MM.1S (cell line): Measurements from ENCODE around the gene LRRC56.

Experiments used
- DNase-seq: peaks from one replicate; pipeline ENCODE4 v3.0.0-alpha.2; 2015
- H2AFZ ChIP-seq: fragments of 300-600 bp; sonication (generic); 2 replicates; pipeline ENCODE4 v1.6.0; 2016; ENCODE audit warnings: antibody characterized with exemption, low read length
- H3F3A ChIP-seq: fragments of 300-600 bp; sonication (generic); 2 replicates; pipeline ENCODE4 v1.6.1; 2016; ENCODE audit warnings: mild to moderate bottlenecking, antibody characterized with exemption, low read length, moderate library complexity, mixed read lengths; ENCODE audit not compliant: insufficient read depth
- H3K27ac ChIP-seq: fragments of 300-600 bp; sonication (generic); 2 replicates; pipeline ENCODE4 v1.5.1; 2016; ENCODE audit warnings: mild to moderate bottlenecking, low read length
- H3K27me3 ChIP-seq: fragments of 300-600 bp; sonication (generic); replicated peaks from 2 replicates; pipeline ENCODE4 v1.6.0; 2016; ENCODE audit warnings: low read length; ENCODE audit not compliant: insufficient read depth
- H3K36me3 ChIP-seq: fragments of 300-600 bp; sonication (generic); replicated peaks from 2 replicates; pipeline ENCODE4 v1.6.1; 2016; ENCODE audit warnings: mild to moderate bottlenecking, low read length, mixed read lengths; ENCODE audit not compliant: insufficient read depth
- H3K4me1 ChIP-seq: fragments of 300-600 bp; sonication (generic); 2 replicates; pipeline ENCODE4 v1.6.1; 2016; ENCODE audit warnings: low read length, mixed read lengths
- H3K4me2 ChIP-seq: fragments of 300-600 bp; sonication (generic); 2 replicates; pipeline ENCODE4 v1.6.0; 2016; ENCODE audit warnings: low read depth, low read length
- H3K4me3 ChIP-seq: fragments of 300-600 bp; sonication (generic); 2 replicates; pipeline ENCODE4 v1.5.1; 2016; ENCODE audit warnings: low read length, mixed read lengths
- H3K79me2 ChIP-seq: fragments of 300-600 bp; sonication (generic); 2 replicates; pipeline ENCODE4 v1.6.1; 2016; ENCODE audit warnings: mixed run types, low read length, mixed read lengths
- H3K9ac ChIP-seq: fragments of 300-600 bp; sonication (generic); 2 replicates; pipeline ENCODE4 v1.6.1; 2016; ENCODE audit warnings: low read length, mixed read lengths
- H3K9me2 ChIP-seq: fragments of 300-600 bp; sonication (generic); replicated peaks from 2 replicates; pipeline ENCODE4 v1.6.1; 2016; ENCODE audit warnings: mild to moderate bottlenecking, low read length, mixed read lengths; ENCODE audit not compliant: insufficient read depth
- H3K9me3 ChIP-seq: fragments of 300-600 bp; sonication (generic); replicated peaks from 2 replicates; pipeline ENCODE4 v1.6.1; 2016; ENCODE audit warnings: mild to moderate bottlenecking, low read length, mixed read lengths; ENCODE audit not compliant: insufficient read depth
- H4K20me1 ChIP-seq: fragments of 300-600 bp; sonication (generic); 2 replicates; pipeline ENCODE4 v1.6.1; 2016; ENCODE audit warnings: mild to moderate bottlenecking, low read length, moderate library complexity, mixed read lengths; ENCODE audit not compliant: insufficient read depth
- EZH2 ChIP-seq: fragments of 300-600 bp; sonication (generic); optimal IDR thresholded peaks from 2 replicates; pipeline ENCODE3; 2017; ENCODE audit warnings: low read depth, mild to moderate bottlenecking, antibody characterized with exemption, low read length, mixed read lengths
- EZH2phosphoT487 ChIP-seq: fragments of 300-600 bp; sonication (generic); IDR thresholded peaks from 2 replicates; pipeline ENCODE4 v1.6.1; 2018; ENCODE audit warnings: antibody characterized with exemption, low read length
- TF ChIP-seq, protein P1 (sequence below): fragments of 300-600 bp; sonication (generic); IDR thresholded peaks from 2 replicates; pipeline ENCODE4 v1.5.1; 2016; ENCODE audit warnings: antibody characterized with exemption, low read length, mixed read lengths

Gene LRRC56

DNA sequence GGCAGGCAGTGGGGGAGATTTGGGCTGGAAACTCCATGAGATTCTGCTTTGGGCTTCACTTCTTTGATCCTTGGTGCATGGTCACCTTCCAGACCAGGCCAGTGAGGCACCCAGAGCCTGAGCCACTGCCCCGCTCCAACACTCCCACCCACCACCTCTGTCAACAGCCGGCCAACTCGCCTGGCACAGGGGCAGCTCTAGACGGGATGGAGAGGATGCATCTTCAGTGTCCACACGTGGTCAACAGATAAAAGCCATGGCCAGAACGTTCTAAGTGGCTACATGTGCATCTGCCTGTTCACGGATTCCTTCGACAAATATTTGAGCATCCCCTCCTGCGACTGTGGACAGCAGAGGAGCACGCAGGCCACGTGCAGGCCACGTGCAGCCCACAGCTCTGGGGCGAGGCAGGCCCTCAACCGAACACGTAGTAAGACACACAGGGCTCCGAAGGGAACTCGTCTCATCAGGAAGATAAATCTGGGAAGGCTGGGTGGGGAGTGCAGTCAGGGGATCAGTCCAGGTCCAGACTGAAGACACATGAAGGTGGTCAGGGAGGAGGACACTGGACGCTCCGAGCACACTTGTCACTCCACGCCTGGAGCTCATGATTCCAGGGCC is 1.2 kb downstream of the LRRC56 start:
- TF ChIP-seq, protein P1, sequence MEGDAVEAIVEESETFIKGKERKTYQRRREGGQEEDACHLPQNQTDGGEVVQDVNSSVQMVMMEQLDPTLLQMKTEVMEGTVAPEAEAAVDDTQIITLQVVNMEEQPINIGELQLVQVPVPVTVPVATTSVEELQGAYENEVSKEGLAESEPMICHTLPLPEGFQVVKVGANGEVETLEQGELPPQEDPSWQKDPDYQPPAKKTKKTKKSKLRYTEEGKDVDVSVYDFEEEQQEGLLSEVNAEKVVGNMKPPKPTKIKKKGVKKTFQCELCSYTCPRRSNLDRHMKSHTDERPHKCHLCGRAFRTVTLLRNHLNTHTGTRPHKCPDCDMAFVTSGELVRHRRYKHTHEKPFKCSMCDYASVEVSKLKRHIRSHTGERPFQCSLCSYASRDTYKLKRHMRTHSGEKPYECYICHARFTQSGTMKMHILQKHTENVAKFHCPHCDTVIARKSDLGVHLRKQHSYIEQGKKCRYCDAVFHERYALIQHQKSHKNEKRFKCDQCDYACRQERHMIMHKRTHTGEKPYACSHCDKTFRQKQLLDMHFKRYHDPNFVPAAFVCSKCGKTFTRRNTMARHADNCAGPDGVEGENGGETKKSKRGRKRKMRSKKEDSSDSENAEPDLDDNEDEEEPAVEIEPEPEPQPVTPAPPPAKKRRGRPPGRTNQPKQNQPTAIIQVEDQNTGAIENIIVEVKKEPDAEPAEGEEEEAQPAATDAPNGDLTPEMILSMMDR: no peak
- no peak for TF ChIP-seq EZH2
- TF ChIP-seq EZH2phosphoT487: no peak
- no peak overlapping the region for H3K9ac ChIP-seq

DNA sequence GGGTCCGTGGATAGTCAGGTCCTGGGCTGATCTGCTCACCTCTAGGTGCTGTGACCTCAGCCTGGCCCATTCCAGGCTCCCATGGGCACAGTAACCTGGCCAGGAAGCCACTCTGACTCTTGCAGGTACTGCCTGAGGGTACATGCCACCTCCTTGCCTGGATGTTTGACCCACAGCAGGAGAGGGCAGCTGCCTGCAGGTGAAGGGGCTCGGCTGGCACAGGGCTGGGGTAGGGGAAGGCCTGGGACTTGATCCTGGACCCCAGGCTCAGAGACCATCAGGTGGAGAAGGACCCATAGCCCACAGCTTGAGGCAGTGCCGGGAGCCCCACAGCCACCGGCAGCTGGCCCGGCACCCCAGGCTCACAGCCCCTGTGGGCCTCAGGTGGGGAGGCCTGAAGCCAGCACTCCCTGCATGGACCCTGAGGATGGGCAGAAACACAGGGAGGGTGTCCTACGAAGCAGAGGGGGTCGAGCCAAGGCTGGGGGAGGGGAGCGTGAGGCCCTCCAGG is 2.7 kb downstream of the LRRC56 start:
- no peak for DNase-seq
- Histone ChIP-seq H3K4me1 (peaks cover 16% of the 10 kb centered on the region), H3K9me3 (no peaks in the 10 kb centered on the region), H4K20me1 (no peaks in the 10 kb centered on the region), H3K9ac (no peak overlapping the region), H3K27ac (no peak overlapping the region), H3K4me3 (no peak overlapping the region), H3K36me3 (no peaks in the 10 kb centered on the region), H3F3A (peaks cover 14% of the 10 kb centered on the region), H2AFZ (no peak overlapping the region), H3K27me3 (no peaks in the 10 kb centered on the region), H3K9me2 (no peaks in the 10 kb centered on the region), H3K79me2 (no peaks in the 10 kb centered on the region), H3K4me2 (no peak overlapping the region)
- TF ChIP-seq, protein P1: no peak
- no peak for TF ChIP-seq EZH2phosphoT487
- no peak for TF ChIP-seq EZH2

More for the DNA sequence above, 1.2 kb downstream of the LRRC56 start:
- H3K9me3 ChIP-seq: no peaks in the 10 kb centered on the region
- H3K4me1 ChIP-seq: peaks cover 19% of the 10 kb centered on the region
- H3K36me3 ChIP-seq: no peaks in the 10 kb centered on the region
- H3K27me3 ChIP-seq: no peaks in the 10 kb centered on the region
- H3K9me2 ChIP-seq: no peaks in the 10 kb centered on the region
- no peak overlapping the region for H3K4me3 ChIP-seq
- H3F3A ChIP-seq: peaks cover 16% of the 10 kb centered on the region
- no peaks in the 10 kb centered on the region for H4K20me1 ChIP-seq
- no peak overlapping the region for H3K4me2 ChIP-seq
- no peak overlapping the region for H3K27ac ChIP-seq
- peaks cover 14% of the 10 kb centered on the region for H3K79me2 ChIP-seq
- H2AFZ ChIP-seq: no peak overlapping the region
- no peak for DNase-seq

DNA sequence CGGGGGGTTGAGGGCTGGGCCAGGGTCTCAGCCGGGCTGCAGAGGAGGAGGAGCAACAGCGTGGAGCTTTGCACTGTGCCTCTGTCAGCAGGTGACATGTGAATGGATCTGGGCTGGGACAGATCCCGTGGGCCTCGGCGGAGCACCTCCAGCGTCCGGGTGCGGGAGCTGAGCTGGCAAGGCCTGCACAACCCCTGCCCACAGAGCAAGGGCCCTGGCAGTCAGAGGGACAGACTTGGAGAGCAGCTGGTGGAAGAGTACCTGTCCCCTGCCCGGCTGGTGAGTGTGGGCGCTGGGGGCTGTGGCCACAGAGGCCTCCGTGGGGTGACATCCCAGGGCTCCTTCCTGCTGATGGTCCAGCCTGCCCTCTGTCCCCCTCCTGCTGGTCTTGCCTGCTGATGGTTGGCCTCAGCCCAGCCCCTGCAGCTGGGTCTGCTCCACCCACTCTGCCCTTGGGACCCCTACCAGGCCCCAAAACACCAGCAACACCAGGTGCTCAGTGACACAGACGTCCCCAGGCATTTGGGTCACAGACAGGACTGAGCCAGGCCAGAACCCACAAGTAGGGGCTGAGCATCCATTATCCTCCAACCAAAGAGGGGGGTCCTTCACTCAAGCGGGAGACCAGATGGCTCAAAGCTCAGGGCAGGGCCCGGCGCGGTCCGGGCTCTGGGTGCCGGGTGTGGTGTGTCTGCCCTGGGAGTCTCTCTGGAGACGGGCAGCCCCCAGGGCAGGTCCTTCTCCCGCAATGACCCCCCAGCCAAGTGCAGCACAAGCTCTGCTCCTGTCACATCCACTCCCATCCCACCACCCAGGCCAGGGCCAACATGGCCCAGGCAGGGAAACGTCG is 3.5 kb downstream of the LRRC56 start:
- no peak overlapping the region for H3K4me3 ChIP-seq
- H3K27ac ChIP-seq: no peak overlapping the region
- peaks cover 13% of the 10 kb centered on the region for H3F3A ChIP-seq
- no peaks in the 10 kb centered on the region for H3K79me2 ChIP-seq
- H3K9ac ChIP-seq: no peak overlapping the region
- no peaks in the 10 kb centered on the region for H3K36me3 ChIP-seq
- H2AFZ ChIP-seq: no peak overlapping the region
- H3K4me1 ChIP-seq: peaks cover 16% of the 10 kb centered on the region
- no peak for DNase-seq
- no peaks in the 10 kb centered on the region for H3K9me3 ChIP-seq
- H3K9me2 ChIP-seq: no peaks in the 10 kb centered on the region
- H3K27me3 ChIP-seq: no peaks in the 10 kb centered on the region
- H3K4me2 ChIP-seq: no peak overlapping the region
- H4K20me1 ChIP-seq: no peaks in the 10 kb centered on the region
- no peak for TF ChIP-seq EZH2phosphoT487
- TF ChIP-seq EZH2: no peak
- TF ChIP-seq, protein P1: no peak
